HG03520 (cell line): Measurements from ENCODE around the gene PCDHGC5.

Experiments used
- ATAC-seq: cut with Tn5 transposase; IDR thresholded peaks from one replicate; pipeline ENCODE4 v1.9.1; 2021; ENCODE audit warnings: mild to moderate bottlenecking, moderate library complexity; ENCODE audit not compliant: unreplicated experiment

PCDHGC5 gene

GRCh38 chr5:141490271-141490670 lies 1.4 kb downstream of the PCDHGC5 start:
- no peak for ATAC-seq

- ATAC-seq, result no peak
Observed at GRCh38 chr5:141490771-141491170, 1.9 kb downstream of the PCDHGC5 start.

- peak; percentile 24 for ATAC-seq
Observed at GRCh38 chr5:141491323-141492167, 2.7 kb downstream of the PCDHGC5 start.

- ATAC-seq, result peak; percentile 35
Observed at GRCh38 chr5:141492168-141492885, 3.4 kb downstream of the PCDHGC5 start.

- ATAC-seq, result no peak
Observed at GRCh38 chr5:141493500-141494422, 4.9 kb downstream of the PCDHGC5 start.

GRCh38 chr5:141494761-141495452 lies 6.0 kb downstream of the PCDHGC5 start:
- ATAC-seq, result no peak

GRCh38 chr5:141495453-141495811 lies 6.6 kb downstream of the PCDHGC5 start:
- ATAC-seq, result no peak

- ATAC-seq, result no peak
Observed at GRCh38 chr5:141496038-141496437, 7.2 kb downstream of the PCDHGC5 start.

- no peak for ATAC-seq
Observed at GRCh38 chr5:141501761-141502160, 12.9 kb downstream of the PCDHGC5 start.

GRCh38 chr5:141503681-141504080 lies 14.8 kb downstream of the PCDHGC5 start:
- ATAC-seq, result no peak

- no peak for ATAC-seq
Observed at GRCh38 chr5:141504216-141504615, 15.3 kb downstream of the PCDHGC5 start.

GRCh38 chr5:141506381-141507155 lies 17.7 kb downstream of the PCDHGC5 start:
- ATAC-seq, result no peak

GRCh38 chr5:141507387-141508091 lies 18.7 kb downstream of the PCDHGC5 start:
- ATAC-seq, result no peak

GRCh38 chr5:141508440-141508797 lies 19.5 kb downstream of the PCDHGC5 start:
- no peak for ATAC-seq

GRCh38 chr5:141508798-141509611 lies 20.1 kb downstream of the PCDHGC5 start:
- no peak for ATAC-seq

- no peak for ATAC-seq
Observed at GRCh38 chr5:141510160-141510559, 21.3 kb downstream of the PCDHGC5 start.

- ATAC-seq, result peak; percentile 33
Observed at GRCh38 chr5:141510850-141511601, 22.1 kb downstream of the PCDHGC5 start.
